Type B pancreatic cell (in vitro differentiated cells): ENCODE measurements around the gene PFKP. TPM values are rescaled to one million over a fixed set of nuclear protein-coding genes. Genes with fewer than 3 reads are reported as not detected.

Experiments used
- DNase-seq: peaks from one replicate; pipeline ENCODE4 v3.0.0; 2021; ENCODE audit warnings: mixed read lengths; ENCODE audit not compliant: unreplicated experiment; ENCODE audit errors: extremely low spot score
- H3K27ac Mint-ChIP-seq: 2 replicates; pipeline ENCODE4 v1.8.0; 2021; ENCODE audit warnings: mild to moderate bottlenecking, mixed read lengths
- H3K27me3 Mint-ChIP-seq: 2 replicates; pipeline ENCODE4 v1.8.0; 2021; ENCODE audit warnings: mixed read lengths
- H3K36me3 Mint-ChIP-seq: 2 replicates; pipeline ENCODE4 v1.8.0; 2021; ENCODE audit warnings: mixed read lengths
- H3K4me1 Mint-ChIP-seq: one replicate; pipeline ENCODE4 v1.8.0; 2021; ENCODE audit warnings: mixed read lengths; ENCODE audit not compliant: unreplicated experiment
- H3K4me3 Mint-ChIP-seq: 2 replicates; pipeline ENCODE4 v1.8.0; 2021; ENCODE audit warnings: mild to moderate bottlenecking, mixed read lengths
- H3K9me3 Mint-ChIP-seq: 2 replicates; pipeline ENCODE4 v1.8.0; 2021; ENCODE audit warnings: mixed read lengths
- CTCF ChIP-seq: fragments of 200-600 bp; sonication (generic); conservative IDR thresholded peaks from 2 replicates; pipeline ENCODE4 v1.5.0; 2021; ENCODE audit warnings: antibody characterized with exemption, mild to moderate bottlenecking
- total RNA-seq: library from RNA; stranded (reverse); gene quantifications from 2 replicates; pipeline ENCODE4 v1.2.1, GENCODE V29; 2021; ENCODE audit warnings: low replicate concordance

The PFKP gene
- total RNA-seq, 1 donor from 2014 or later: 48.8 TPM

GRCh38 chr10:3090914-3091787, 23.8 kb downstream of the PFKP start:
- peaks cover 18% of the 10 kb centered on the region for H3K4me1 Mint-ChIP-seq
- no peak overlapping the region for H3K4me3 Mint-ChIP-seq
- H3K27me3 Mint-ChIP-seq: no peaks in the 10 kb centered on the region
- no peak for TF ChIP-seq CTCF
- peak overlapping the region; percentile 61 for H3K27ac Mint-ChIP-seq
- no peaks in the 10 kb centered on the region for H3K9me3 Mint-ChIP-seq
- DNase-seq: no peak
- peaks cover 10% of the 10 kb centered on the region for H3K36me3 Mint-ChIP-seq

- Mint-ChIP-seq H3K9me3 (no peaks in the 10 kb centered on the region), H3K4me3 (no peak overlapping the region), H3K27ac (no peak overlapping the region), H3K36me3 (peaks cover 8% of the 10 kb centered on the region), H3K4me1 (peaks cover 18% of the 10 kb centered on the region), H3K27me3 (no peaks in the 10 kb centered on the region)
- no peak for TF ChIP-seq CTCF
- DNase-seq: no peak
Observed at GRCh38 chr10:3091921-3092320, 24.6 kb downstream of the PFKP start.

- Mint-ChIP-seq H3K9me3 (no peaks in the 10 kb centered on the region), H3K4me3 (no peak overlapping the region), H3K27ac (no peak overlapping the region), H3K36me3 (peaks cover 8% of the 10 kb centered on the region), H3K27me3 (no peaks in the 10 kb centered on the region), H3K4me1 (peaks cover 18% of the 10 kb centered on the region)
- DNase-seq: no peak
- no peak for TF ChIP-seq CTCF
Observed at GRCh38 chr10:3093996-3094395, 26.6 kb downstream of the PFKP start.

GRCh38 chr10:3094609-3095036, 27.3 kb downstream of the PFKP start:
- Mint-ChIP-seq H3K4me1 (peaks cover 18% of the 10 kb centered on the region), H3K27me3 (no peaks in the 10 kb centered on the region), H3K36me3 (peaks cover 11% of the 10 kb centered on the region), H3K4me3 (no peak overlapping the region), H3K27ac (peak overlapping the region; percentile 51), H3K9me3 (no peaks in the 10 kb centered on the region)
- DNase-seq: no peak
- no peak for TF ChIP-seq CTCF

- Mint-ChIP-seq H3K27me3 (no peaks in the 10 kb centered on the region), H3K4me1 (peaks cover 18% of the 10 kb centered on the region), H3K4me3 (no peak overlapping the region), H3K9me3 (no peaks in the 10 kb centered on the region), H3K27ac (peak overlapping the region; percentile 51), H3K36me3 (peaks cover 19% of the 10 kb centered on the region)
- DNase-seq: no peak
- no peak for TF ChIP-seq CTCF
Observed at GRCh38 chr10:3095373-3096139, 28.2 kb downstream of the PFKP start.
